ENCODE data around the gene TAF1A.

TAF1A gene

GRCh38 chr1:222596696-222597095 lies 7.0 kb upstream of the TAF1A start:
- no peak for DNase-seq (ENCODE audit: low read depth)

- DNase-seq (ENCODE audit: low read depth), result no peak
Measured at GRCh38 chr1:222594789-222595188, 5.1 kb upstream of the TAF1A start.

- DNase-seq (ENCODE audit: low read depth), result no peak
Measured at GRCh38 chr1:222592171-222592570, 2.4 kb upstream of the TAF1A start.

- DNase-seq (ENCODE audit: low read depth), result no peak
Measured at GRCh38 chr1:222588135-222588534, 1.6 kb downstream of the TAF1A start.

- no peak for DNase-seq (ENCODE audit: low read depth)
Measured at GRCh38 chr1:222586842-222587241, 2.9 kb downstream of the TAF1A start.

- no peak for DNase-seq (ENCODE audit: low read depth)
Measured at GRCh38 chr1:222583079-222583478, 6.7 kb downstream of the TAF1A start.

- no peak for DNase-seq (ENCODE audit: low read depth)
Measured at GRCh38 chr1:222582099-222582774, 7.5 kb downstream of the TAF1A start.

- no peak for DNase-seq (ENCODE audit: low read depth)
Measured at GRCh38 chr1:222579316-222579715, 10.4 kb downstream of the TAF1A start.

- DNase-seq (ENCODE audit: low read depth), result no peak
Measured at GRCh38 chr1:222570837-222571236, 18.9 kb downstream of the TAF1A start.

GRCh38 chr1:222561656-222562055 lies 28.1 kb downstream of the TAF1A start:
- DNase-seq (ENCODE audit: low read depth), result no peak

GRCh38 chr1:222557574-222557973 lies 32.2 kb downstream of the TAF1A start:
- DNase-seq (ENCODE audit: low read depth), result no peak

- no peak for DNase-seq (ENCODE audit: low read depth)
Measured at GRCh38 chr1:222557148-222557547, 32.6 kb downstream of the TAF1A start.

- no peak for DNase-seq (ENCODE audit: low read depth)
Measured at GRCh38 chr1:222555992-222556615, 33.6 kb downstream of the TAF1A start.

GRCh38 chr1:222554177-222554576 lies 35.6 kb downstream of the TAF1A start:
- no peak for DNase-seq (ENCODE audit: low read depth)

- no peak for DNase-seq (ENCODE audit: low read depth)
Measured at GRCh38 chr1:222552882-222553281, 36.9 kb downstream of the TAF1A start.

GRCh38 chr1:222547944-222548671 lies 41.6 kb downstream of the TAF1A start, which contains the start of gene HHIPL2:
Gene HHIPL2 (minus strand): TSS chr1:222548104. CDS start chr1:222548044, 60 bp downstream.
- no peak for DNase-seq (ENCODE audit: low read depth)

- no peak for DNase-seq (ENCODE audit: low read depth)
Measured at GRCh38 chr1:222547260-222547614, 42.5 kb downstream of the TAF1A start.

- DNase-seq (ENCODE audit: low read depth), result no peak
Measured at GRCh38 chr1:222546548-222547259, 43.0 kb downstream of the TAF1A start.

- no peak for DNase-seq (ENCODE audit: low read depth)
Measured at GRCh38 chr1:222546091-222546490, 43.6 kb downstream of the TAF1A start.

- DNase-seq (ENCODE audit: low read depth), result no peak
Measured at GRCh38 chr1:222543817-222544216, 45.9 kb downstream of the TAF1A start.

- DNase-seq (ENCODE audit: low read depth), result no peak
Measured at GRCh38 chr1:222540598-222540995, 49.1 kb downstream of the TAF1A start.

GRCh38 chr1:222539951-222540597 lies 49.7 kb downstream of the TAF1A start:
- no peak for DNase-seq (ENCODE audit: low read depth)
